Glutamatergic neuron (in vitro differentiated cells): ENCODE measurements around the gene HSP90AA1. TPM values are rescaled to one million over a fixed set of nuclear protein-coding genes. Genes with fewer than 3 reads are reported as not detected.
A peak's percentile ranks its signal among the peaks of the same experiment; 100 is the strongest.
"Not testable (repeated sequence)": the region's sequence is repeated elsewhere in the genome, so short reads cannot be mapped to it uniquely, and the experiment has no call there.

Experiments used
- DNase-seq: peaks from one replicate; pipeline ENCODE4 v3.0.0; 2022
- H3K27ac Mint-ChIP-seq: one replicate; pipeline ENCODE4 v1.8.0; 2020; ENCODE audit warnings: mild to moderate bottlenecking, mixed read lengths, inconsistent platforms; ENCODE audit not compliant: unreplicated experiment
- H3K27me3 Mint-ChIP-seq: one replicate; pipeline ENCODE4 v1.8.0; 2020; ENCODE audit warnings: mild to moderate bottlenecking, moderate library complexity, mixed read lengths, inconsistent platforms; ENCODE audit not compliant: unreplicated experiment
- H3K36me3 Mint-ChIP-seq: one replicate; pipeline ENCODE4 v1.8.0; 2020; ENCODE audit warnings: mild to moderate bottlenecking, mixed read lengths, inconsistent platforms; ENCODE audit not compliant: unreplicated experiment
- H3K4me1 Mint-ChIP-seq: one replicate; pipeline ENCODE4 v1.8.0; 2020; ENCODE audit warnings: mild to moderate bottlenecking, low read depth, mixed read lengths, inconsistent platforms; ENCODE audit not compliant: unreplicated experiment
- H3K4me3 Mint-ChIP-seq: one replicate; pipeline ENCODE4 v1.8.0; 2020; ENCODE audit warnings: mild to moderate bottlenecking, mixed read lengths, inconsistent platforms; ENCODE audit not compliant: unreplicated experiment
- H3K9me3 Mint-ChIP-seq: one replicate; pipeline ENCODE4 v1.8.0; 2020; ENCODE audit warnings: mild to moderate bottlenecking, moderate library complexity, mixed read lengths, inconsistent platforms; ENCODE audit not compliant: unreplicated experiment
- CTCF ChIP-seq: fragments of 200-600 bp; sonication (generic); IDR thresholded peaks from one replicate; pipeline ENCODE4 v1.5.0; 2021; ENCODE audit not compliant: partially characterized antibody, unreplicated experiment
- long read RNA-seq: library from polyadenylated mRNA; unstranded; transcript quantifications from one replicate; pipeline ENCODE4 v2.0.0, GENCODE V29; 2020; ENCODE audit not compliant: unreplicated experiment
- total RNA-seq: library from RNA; stranded (reverse); fragmentation: NEBNext Ultra II Directional; extraction: Animal tissue kit (Norgen Biotek cat#: 25700); gene quantifications from one replicate; pipeline ENCODE4 v1.2.1, GENCODE V29; 2021; ENCODE audit not compliant: unreplicated experiment

The HSP90AA1 gene
- total RNA-seq, result 610 TPM
- long read RNA-seq, transcript HSP90AA1-201 (11 exons, 3,379 nt), result major isoform, 5 of 378 reads
- long read RNA-seq, partial matches to known transcripts, result 362 of 378 reads
- long read RNA-seq, other reads (novel, unspliced or antisense), result 11 of 378 reads

GRCh38 chr14:102086972-102087761 lies at the start of gene HSP90AA1:
Gene HSP90AA1, minus strand, starts transcription at chr14:102087044. Its CDS starts 666 bp downstream, at chr14:102086378.
- peaks cover 19% of the 10 kb centered on the region for H3K27me3 Mint-ChIP-seq
- no peak for TF ChIP-seq CTCF
- peak within 1 kb of the TSS; percentile 97 for H3K27ac Mint-ChIP-seq
- H3K36me3 Mint-ChIP-seq, result peaks cover 4% of the 10 kb centered on the region
- H3K9me3 Mint-ChIP-seq, result peaks cover 12% of the 10 kb centered on the region
- H3K4me1 Mint-ChIP-seq, result peaks cover 21% of the 10 kb centered on the region
- peak within 1 kb of the TSS; percentile 98 for H3K4me3 Mint-ChIP-seq
- DNase-seq, result peak; percentile 94

- H3K36me3 Mint-ChIP-seq, DNase-seq, H3K27ac Mint-ChIP-seq, H3K4me3 Mint-ChIP-seq, H3K9me3 Mint-ChIP-seq, H3K27me3 Mint-ChIP-seq, H3K4me1 Mint-ChIP-seq: not testable (repeated sequence)
These were observed 48.6 kb upstream of the HSP90AA1 start for GRCh38 chr14:102135456-102135855.

GRCh38 chr14:102134719-102135118 lies 47.9 kb upstream of the HSP90AA1 start:
- H3K9me3 Mint-ChIP-seq, H3K4me1 Mint-ChIP-seq, DNase-seq, H3K27ac Mint-ChIP-seq, H3K4me3 Mint-ChIP-seq, H3K36me3 Mint-ChIP-seq, H3K27me3 Mint-ChIP-seq: not testable (repeated sequence)

GRCh38 chr14:102134021-102134420 lies 47.2 kb upstream of the HSP90AA1 start:
- not testable (repeated sequence) for H3K27ac Mint-ChIP-seq

GRCh38 chr14:102131741-102132140 lies 44.9 kb upstream of the HSP90AA1 start:
- H3K27ac Mint-ChIP-seq, result no peak overlapping the region
- no peak overlapping the region for H3K4me3 Mint-ChIP-seq
- no peaks in the 10 kb centered on the region for H3K9me3 Mint-ChIP-seq
- H3K4me1 Mint-ChIP-seq, result no peaks in the 10 kb centered on the region
- H3K27me3 Mint-ChIP-seq, result no peaks in the 10 kb centered on the region
- no peak for DNase-seq
- H3K36me3 Mint-ChIP-seq, result peaks cover 4% of the 10 kb centered on the region
- TF ChIP-seq CTCF, result no peak

More at GRCh38 chr14:102134021-102134420, 47.2 kb upstream of the HSP90AA1 start:
- not testable (repeated sequence) for H3K4me3 Mint-ChIP-seq, H3K4me1 Mint-ChIP-seq, H3K9me3 Mint-ChIP-seq, DNase-seq, H3K36me3 Mint-ChIP-seq, H3K27me3 Mint-ChIP-seq

- Mint-ChIP-seq H3K4me3 (no peak overlapping the region), H3K9me3 (no peaks in the 10 kb centered on the region), H3K27me3 (no peaks in the 10 kb centered on the region), H3K36me3 (peaks cover 4% of the 10 kb centered on the region), H3K4me1 (no peaks in the 10 kb centered on the region), H3K27ac (no peak overlapping the region)
- DNase-seq, result no peak
- no peak for TF ChIP-seq CTCF
These were observed 40.1 kb upstream of the HSP90AA1 start for GRCh38 chr14:102126807-102127455.
